Activated CD8-positive, alpha-beta T cell treated with anti-CD3 and anti-CD28 coated beads, Interleukin-2, amount 10 ng/mL, durations not matched to agents 7 days and 5 days (primary cell): Measurements from ENCODE around the gene MYLK. TPM values are rescaled to one million over a fixed set of nuclear protein-coding genes. Genes with fewer than 3 reads are reported as not detected.

ENCODE experiments used
- ATAC-seq: fragments of 150-1000 bp; cut with Tn5 transposase; one replicate; pipeline ENCODE4 v1.10.0; 2021; ENCODE audit warnings: moderate library complexity
- CTCF ChIA-PET: fragments of 350-600 bp; sonication (Branson Sonifier 250); formaldehyde crosslinking; loops from one replicate; lab custom pipeline; 2021; ENCODE audit warnings: antibody characterized with exemption; lab: Charles Lee
- POLR2A ChIA-PET: fragments of 350-600 bp; sonication (Branson Sonifier 250); formaldehyde crosslinking; loops from one replicate; lab custom pipeline; 2021; ENCODE audit warnings: antibody characterized with exemption; lab: Charles Lee
- DNase-seq: peaks from one replicate; pipeline ENCODE4 v3.0.0-alpha.2; 2020
- H3K27ac Mint-ChIP-seq: one replicate; pipeline ENCODE4 v1.8.0; 2021; ENCODE audit warnings: mild to moderate bottlenecking, mixed read lengths
- H3K27me3 Mint-ChIP-seq: one replicate; pipeline ENCODE4 v1.8.0; 2021; ENCODE audit warnings: low read depth, mixed read lengths
- H3K36me3 Mint-ChIP-seq: one replicate; pipeline ENCODE4 v1.8.0; 2021; ENCODE audit warnings: low read depth, mixed read lengths
- H3K4me1 Mint-ChIP-seq: one replicate; pipeline ENCODE4 v1.8.0; 2021; ENCODE audit warnings: low read depth, mixed read lengths
- H3K4me3 Mint-ChIP-seq: one replicate; pipeline ENCODE4 v1.8.0; 2021; ENCODE audit warnings: mild to moderate bottlenecking, mixed read lengths
- H3K9me3 Mint-ChIP-seq: one replicate; pipeline ENCODE4 v1.8.0; 2022; ENCODE audit warnings: mixed read lengths; ENCODE audit not compliant: insufficient read depth
- total RNA-seq, 2 experiments: library from RNA; stranded (reverse); gene quantifications; one replicate each; pipeline ENCODE4 v1.2.3, GENCODE V29; 2021

Gene MYLK
- total RNA-seq, 2 experiments from 2014 or later = not detected

DNA sequence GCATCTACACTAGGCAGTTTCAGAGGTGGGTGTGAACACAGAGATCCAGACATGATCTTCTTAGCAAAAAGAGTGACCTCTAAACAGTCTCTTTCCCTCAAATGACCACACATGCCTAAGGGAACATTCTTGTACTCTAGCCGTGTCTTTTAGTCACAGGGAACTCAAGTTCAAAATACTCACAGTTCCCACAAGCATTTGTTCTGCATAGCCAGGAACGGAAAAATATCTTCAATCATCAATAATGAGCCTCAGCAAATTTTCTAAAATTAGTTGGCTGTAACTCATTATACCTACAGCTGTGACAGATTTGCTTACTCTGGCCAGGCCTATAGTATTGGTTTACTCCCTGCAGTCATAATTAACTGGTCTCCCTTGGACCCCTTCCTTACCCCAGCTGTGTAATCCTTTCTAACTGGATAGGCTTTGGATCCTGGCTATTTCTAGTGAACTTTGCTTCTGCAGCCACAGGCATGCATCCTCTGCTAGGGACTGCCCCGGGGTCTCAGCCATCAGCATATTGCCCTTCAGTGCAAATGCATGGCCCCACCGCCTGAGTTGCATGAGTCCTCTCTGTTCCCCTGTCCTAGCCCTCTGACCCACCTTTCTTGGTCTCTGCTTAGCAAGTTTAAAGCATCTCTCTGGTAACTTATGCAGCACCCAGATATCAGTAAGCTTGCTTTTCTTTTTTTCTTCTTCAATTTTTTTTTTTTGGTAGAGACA is 243.2 kb downstream of the MYLK start:
- H3K27ac Mint-ChIP-seq = no peak overlapping the region
- ChIA-PET POLR2A (no interaction called here), CTCF (interaction anchor here (1.7 to 3.0 kb wide), 4 partner anchors 7 to 87 kb away, joined by 9 to 45 read pairs (median 18); no protein-coding TSS in a partner anchor)

GRCh38 chr3:123640311-123640710 is 243.8 kb downstream of the MYLK start:
- ChIA-PET POLR2A (no interaction called here), CTCF (interaction anchor here (3.0 kb wide), 1 partner anchor 13 kb away, joined by 45 read pairs; no protein-coding TSS in a partner anchor)
- Mint-ChIP-seq H3K36me3 (no peaks in the 10 kb centered on the region), H3K27ac (no peak overlapping the region), H3K4me3 (no peak overlapping the region), H3K4me1 (no peaks in the 10 kb centered on the region), H3K9me3 (no peaks in the 10 kb centered on the region), H3K27me3 (no peaks in the 10 kb centered on the region)
- DNase-seq (no peak), ATAC-seq (no peak)

More for the DNA sequence above, 243.2 kb downstream of the MYLK start:
- Mint-ChIP-seq H3K9me3 (no peaks in the 10 kb centered on the region), H3K36me3 (no peaks in the 10 kb centered on the region), H3K27me3 (no peaks in the 10 kb centered on the region), H3K4me1 (no peaks in the 10 kb centered on the region), H3K4me3 (no peak overlapping the region)
- DNase-seq (no peak), ATAC-seq (no peak)

GRCh38 chr3:123638936-123639689 is 245.0 kb downstream of the MYLK start:
- ATAC-seq (no peak), DNase-seq (no peak)
- Mint-ChIP-seq H3K27me3 (no peaks in the 10 kb centered on the region), H3K27ac (no peak overlapping the region), H3K9me3 (no peaks in the 10 kb centered on the region), H3K36me3 (no peaks in the 10 kb centered on the region), H3K4me1 (peaks cover 2% of the 10 kb centered on the region), H3K4me3 (no peak overlapping the region)
- ChIA-PET CTCF (no interaction called here), POLR2A (no interaction called here)

- DNase-seq (no peak), ATAC-seq (no peak)
- ChIA-PET POLR2A (no interaction called here), CTCF (no interaction called here)
- H3K27me3 Mint-ChIP-seq = no peaks in the 10 kb centered on the region
- H3K27ac Mint-ChIP-seq = no peak overlapping the region
- H3K4me1 Mint-ChIP-seq = peaks cover 2% of the 10 kb centered on the region
- H3K4me3 Mint-ChIP-seq = no peak overlapping the region
- H3K36me3 Mint-ChIP-seq = no peaks in the 10 kb centered on the region
- no peaks in the 10 kb centered on the region for H3K9me3 Mint-ChIP-seq
Measured at GRCh38 chr3:123637841-123638240, 246.3 kb downstream of the MYLK start.

DNA sequence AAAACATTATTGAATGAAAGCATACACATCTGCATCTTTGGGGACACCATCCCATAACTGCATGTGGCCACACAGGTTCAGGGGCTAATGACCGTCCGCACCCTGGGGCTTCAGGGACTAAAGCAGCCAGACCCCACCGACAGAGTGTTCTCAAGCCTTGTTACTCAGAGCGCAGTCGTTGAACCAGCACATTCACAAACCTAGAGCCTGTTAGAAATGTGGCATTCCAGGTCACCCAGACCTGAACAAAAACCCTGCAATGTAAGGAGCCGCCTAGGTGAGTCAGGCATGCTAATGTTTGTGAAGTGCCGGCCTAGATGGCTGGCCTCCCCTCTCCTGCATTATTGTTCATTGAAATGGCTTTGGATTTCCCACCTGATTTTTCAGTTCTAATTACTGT is 247.0 kb downstream of the MYLK start:
- no peak for ATAC-seq
- ChIA-PET CTCF (no interaction called here), POLR2A (no interaction called here)
- Mint-ChIP-seq H3K4me1 (peaks cover 2% of the 10 kb centered on the region), H3K4me3 (no peak overlapping the region), H3K27me3 (no peaks in the 10 kb centered on the region), H3K36me3 (no peaks in the 10 kb centered on the region), H3K9me3 (no peaks in the 10 kb centered on the region), H3K27ac (no peak overlapping the region)
- no peak for DNase-seq

GRCh38 chr3:123636431-123636841 is 247.7 kb downstream of the MYLK start:
- ATAC-seq (no peak), DNase-seq (no peak)
- no peaks in the 10 kb centered on the region for H3K9me3 Mint-ChIP-seq
- ChIA-PET POLR2A (no interaction called here), CTCF (no interaction called here)
- no peaks in the 10 kb centered on the region for H3K27me3 Mint-ChIP-seq
- no peaks in the 10 kb centered on the region for H3K36me3 Mint-ChIP-seq
- no peak overlapping the region for H3K4me3 Mint-ChIP-seq
- no peak overlapping the region for H3K27ac Mint-ChIP-seq
- peaks cover 2% of the 10 kb centered on the region for H3K4me1 Mint-ChIP-seq

GRCh38 chr3:123635717-123636116 is 248.4 kb downstream of the MYLK start:
- POLR2A ChIA-PET = no interaction called here
- Mint-ChIP-seq H3K27me3 (no peaks in the 10 kb centered on the region), H3K9me3 (no peaks in the 10 kb centered on the region), H3K36me3 (no peaks in the 10 kb centered on the region), H3K27ac (no peak overlapping the region), H3K4me3 (no peak overlapping the region), H3K4me1 (peaks cover 2% of the 10 kb centered on the region)
- ATAC-seq (no peak), DNase-seq (no peak)
- CTCF ChIA-PET = no interaction called here

- no peaks in the 10 kb centered on the region for H3K9me3 Mint-ChIP-seq
- no peak overlapping the region for H3K4me3 Mint-ChIP-seq
- H3K4me1 Mint-ChIP-seq = peaks cover 2% of the 10 kb centered on the region
- DNase-seq (no peak), ATAC-seq (no peak)
- POLR2A ChIA-PET = no interaction called here
- no peaks in the 10 kb centered on the region for H3K27me3 Mint-ChIP-seq
- CTCF ChIA-PET = no interaction called here
- H3K36me3 Mint-ChIP-seq = no peaks in the 10 kb centered on the region
- no peak overlapping the region for H3K27ac Mint-ChIP-seq
Measured at GRCh38 chr3:123635217-123635616, 248.9 kb downstream of the MYLK start.

DNA sequence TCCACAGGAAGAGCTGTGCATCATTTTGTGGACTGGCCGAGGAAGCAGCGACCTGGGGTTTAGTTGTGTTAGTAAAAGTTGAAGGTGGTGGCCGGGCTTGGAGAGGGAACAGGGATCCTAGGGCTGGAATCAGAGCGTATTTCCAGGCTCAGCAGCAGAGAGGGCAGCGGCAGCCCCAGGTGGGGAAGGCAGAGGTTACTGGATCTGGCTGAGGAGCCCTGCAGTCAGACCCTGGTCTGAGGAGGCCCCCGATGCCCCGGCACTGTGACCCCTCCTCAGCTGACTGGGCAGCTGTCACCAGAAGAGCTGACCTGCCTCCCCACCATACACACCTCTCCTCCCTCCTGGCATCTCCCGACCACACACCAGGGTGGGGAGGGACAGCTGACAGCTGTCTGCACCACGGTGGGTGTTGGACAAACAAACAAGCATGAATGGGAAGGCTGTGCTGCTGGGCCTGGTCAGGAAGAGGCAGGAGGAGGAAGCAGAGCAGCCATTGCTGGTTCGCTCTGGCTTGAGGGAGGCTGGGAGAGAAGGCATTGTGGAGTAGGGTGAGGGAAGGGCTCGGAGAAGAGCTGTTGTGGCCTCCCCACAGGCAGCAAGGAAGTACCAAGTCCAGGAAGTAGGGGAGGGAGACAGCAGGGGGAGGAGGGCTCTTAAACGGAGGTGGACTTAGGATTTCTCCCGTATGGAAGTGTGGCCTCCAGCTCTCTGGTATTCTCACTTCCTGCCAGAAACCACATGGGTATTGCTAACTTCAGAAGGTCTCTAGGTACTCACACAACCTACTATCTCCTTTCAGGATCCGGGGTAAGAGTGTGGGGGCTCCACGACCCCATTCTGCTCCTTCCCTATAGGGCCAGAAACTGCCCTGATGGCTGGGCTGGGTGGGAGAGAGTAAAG is 249.7 kb downstream of the MYLK start:
- Mint-ChIP-seq H3K27me3 (no peaks in the 10 kb centered on the region), H3K27ac (no peak overlapping the region), H3K4me3 (no peak overlapping the region), H3K36me3 (no peaks in the 10 kb centered on the region), H3K4me1 (peaks cover 2% of the 10 kb centered on the region), H3K9me3 (no peaks in the 10 kb centered on the region)
- ChIA-PET POLR2A (no interaction called here), CTCF (interaction anchor here (2.0 to 2.5 kb wide), 2 partner anchors 8 to 90 kb away, joined by 7 to 9 read pairs; no protein-coding TSS in a partner anchor)
- ATAC-seq (no peak), DNase-seq (no peak)

GRCh38 chr3:123633530-123633929 is 250.6 kb downstream of the MYLK start:
- Mint-ChIP-seq H3K27me3 (no peaks in the 10 kb centered on the region), H3K4me1 (peaks cover 2% of the 10 kb centered on the region), H3K4me3 (no peak overlapping the region), H3K36me3 (no peaks in the 10 kb centered on the region), H3K27ac (no peak overlapping the region), H3K9me3 (no peaks in the 10 kb centered on the region)
- POLR2A ChIA-PET = no interaction called here
- ATAC-seq (no peak), DNase-seq (no peak)
- CTCF ChIA-PET = interaction anchor here (2.0 to 2.5 kb wide), 2 partner anchors 8 to 91 kb away, joined by 7 to 9 read pairs; no protein-coding TSS in a partner anchor

DNA sequence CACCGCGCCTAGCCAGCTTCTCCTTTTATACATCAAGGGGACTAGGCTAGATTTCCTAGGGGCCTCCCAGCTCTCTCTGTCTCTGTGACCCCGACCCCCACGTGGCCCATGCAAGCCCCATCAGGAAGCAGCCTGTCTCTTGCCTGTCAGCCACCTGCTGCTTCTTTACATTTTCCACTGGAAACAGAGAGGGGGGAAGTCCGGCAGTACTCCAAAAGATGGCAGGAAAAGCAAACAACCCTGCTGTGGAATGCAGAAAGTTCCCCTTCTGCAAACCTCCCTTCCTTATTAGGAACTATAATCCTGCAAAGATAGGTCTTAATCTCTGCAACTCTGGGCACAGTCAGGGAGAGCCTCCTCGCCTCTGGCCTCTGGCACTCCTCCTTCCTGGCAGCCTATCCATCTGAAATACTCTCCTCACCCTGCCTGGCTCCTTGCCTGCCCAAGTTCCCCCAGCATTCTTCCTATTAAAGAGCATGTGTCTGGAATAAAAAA is 251.9 kb downstream of the MYLK start:
- H3K4me3 Mint-ChIP-seq = no peak overlapping the region
- H3K36me3 Mint-ChIP-seq = no peaks in the 10 kb centered on the region
- no peak for ATAC-seq
- H3K9me3 Mint-ChIP-seq = no peaks in the 10 kb centered on the region
- POLR2A ChIA-PET = no interaction called here
- no peaks in the 10 kb centered on the region for H3K27me3 Mint-ChIP-seq
- peaks cover 2% of the 10 kb centered on the region for H3K4me1 Mint-ChIP-seq
- CTCF ChIA-PET = interaction anchor here (2.0 to 2.5 kb wide), 2 partner anchors 10 to 11 kb away, joined by 7 to 9 read pairs; no protein-coding TSS in a partner anchor
- no peak overlapping the region for H3K27ac Mint-ChIP-seq
- DNase-seq = no peak
